NB4 (cell line): ENCODE data around the gene AFF1.
A peak's percentile ranks its signal among the peaks of the same experiment; 100 is the strongest.

Source experiments
- DNase-seq: peaks from one replicate; pipeline ENCODE4 v3.0.0; 2010; ENCODE audit warnings: low read depth
- H3K4me3 ChIP-seq: one replicate; pipeline ENCODE4 v1.5.1; 2011; ENCODE audit warnings: mild to moderate bottlenecking, low read depth, low read length, moderate library complexity
- CTCF ChIP-seq: IDR thresholded peaks from one replicate; pipeline ENCODE4 v1.5.1; 2012; ENCODE audit warnings: low read depth, low read length
- MAX ChIP-seq: IDR thresholded peaks from 2 replicates; pipeline ENCODE4 v1.6.1; 2011; ENCODE audit warnings: low read depth, low read length
- MYC ChIP-seq: IDR thresholded peaks from 2 replicates; pipeline ENCODE4 v1.6.1; 2011; ENCODE audit warnings: low read depth, low read length
- POLR2A ChIP-seq: IDR thresholded peaks from 2 replicates; pipeline ENCODE4 v1.6.1; 2011; ENCODE audit warnings: mild to moderate bottlenecking; ENCODE audit not compliant: insufficient read length; ENCODE audit errors: extremely low read depth

The AFF1 gene

GRCh38 chr4:86934771-86935565 is at the start of gene AFF1:
TSS of gene AFF1 (plus strand) at chr4:86935011. CDS start at chr4:86948534, 13,523 bp downstream.
- DNase-seq: peak; percentile 97
- TF ChIP-seq CTCF (peak; percentile 5), POLR2A (peak; percentile 65), MAX (peak; percentile 23; the same call in 1 of the 2 replicates), MYC (no peak; the same call in 1 of the 2 replicates)

GRCh38 chr4:86890790-86891189 is 44.0 kb upstream of the AFF1 start:
- no peak for DNase-seq
- no peak overlapping the region for H3K4me3 ChIP-seq
- TF ChIP-seq MAX: no peak
- no peak for TF ChIP-seq MYC
- TF ChIP-seq POLR2A: no peak
- no peak for TF ChIP-seq CTCF

More at GRCh38 chr4:86934771-86935565, at the start of gene AFF1:
- H3K4me3 ChIP-seq: peak within 1 kb of the TSS; percentile 90

- DNase-seq: peak; percentile 82
- peak; percentile 66 for TF ChIP-seq MYC
- peak; percentile 8 for TF ChIP-seq CTCF
- TF ChIP-seq MAX: peak; percentile 78
- TF ChIP-seq POLR2A: no peak
Observed at GRCh38 chr4:86891762-86892635, 42.8 kb upstream of the AFF1 start, which contains the start of gene C4orf36. TSS of gene C4orf36 (minus strand) at chr4:86892422. CDS start at chr4:86891520, 902 bp downstream.

GRCh38 chr4:86892636-86892960 is 42.2 kb upstream of the AFF1 start:
- TF ChIP-seq MAX (no peak), MYC (no peak), POLR2A (no peak), CTCF (no peak)
- DNase-seq: no peak
- H3K4me3 ChIP-seq: peak overlapping the region; percentile 57

More at GRCh38 chr4:86891762-86892635, 42.8 kb upstream of the AFF1 start, which contains the start of gene C4orf36:
- H3K4me3 ChIP-seq: peak within 1 kb of the TSS; percentile 57

- no peak for TF ChIP-seq MAX
- no peak for TF ChIP-seq MYC
- no peak for TF ChIP-seq CTCF
- TF ChIP-seq POLR2A: no peak
- no peak overlapping the region for H3K4me3 ChIP-seq
- DNase-seq: no peak
Observed at GRCh38 chr4:86893136-86893535, 41.7 kb upstream of the AFF1 start.
